Kidney glomerular epithelial cell (primary cell): ENCODE results near the gene RAB15.

Experiments
- DNase-seq: peaks from one replicate; lab custom pipeline; 2025; lab: John Stamatoyannopoulos, UW

Gene RAB15

GRCh38 chr14:64910847-64911495, 61.2 kb downstream of the RAB15 start:
- peak; percentile 47 for DNase-seq

DNA sequence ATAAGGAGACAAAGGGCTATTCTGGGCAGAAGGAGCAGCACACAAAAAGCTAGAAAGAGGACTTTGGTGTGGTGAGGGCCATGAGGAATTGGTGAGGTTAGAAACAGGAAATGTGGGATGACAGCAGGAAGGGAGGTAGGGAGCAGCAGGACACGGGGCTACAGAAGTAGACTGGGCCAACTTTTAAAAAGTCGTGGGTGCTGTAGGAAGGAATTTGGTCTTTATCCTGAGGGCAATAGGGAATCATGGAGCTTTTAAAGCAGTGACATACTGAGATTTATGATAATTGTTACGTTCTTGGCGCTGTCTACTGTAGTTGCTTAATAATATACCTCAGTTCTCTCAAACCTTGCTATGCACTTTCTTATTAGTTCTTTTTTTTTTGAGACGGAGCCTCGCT, 66.1 kb downstream of the RAB15 start:
- DNase-seq: no peak

DNA sequence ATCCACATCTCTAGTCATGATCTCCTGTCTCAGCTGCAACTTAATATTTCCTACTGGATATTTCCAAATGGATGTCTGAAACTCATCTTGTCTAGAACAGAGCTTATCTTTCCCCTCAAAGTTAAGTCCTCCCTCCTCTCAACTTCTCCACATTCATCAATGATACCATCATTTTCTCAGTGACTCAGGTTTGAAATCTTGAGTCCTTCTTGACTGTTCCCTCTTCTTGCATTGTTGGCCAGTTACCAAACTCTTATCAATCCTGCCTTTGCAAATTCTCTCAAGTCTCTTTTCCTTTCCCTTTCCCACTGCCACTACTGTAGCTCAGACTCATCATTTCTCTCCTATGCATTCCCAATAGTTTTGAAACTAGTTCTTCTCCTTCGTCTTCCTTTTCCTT, 72.2 kb downstream of the RAB15 start:
- peak; percentile 17 for DNase-seq
